A172 (cell line): ENCODE data around the gene TMEM43. TPM values are rescaled to one million over a fixed set of nuclear protein-coding genes. Genes with fewer than 3 reads are reported as not detected.

Experiments
- DNase-seq: peaks from one replicate; pipeline ENCODE4 v3.0.0-alpha.2; 2015; ENCODE audit warnings: low spot score
- total RNA-seq: library from RNA; depleted of rRNA; stranded (reverse); fragments of >200 nt; shearing (Covaris generic); gene quantifications from 2 replicates; pipeline ENCODE4 v1.2.3, GENCODE V29; 2014; rRNA removed

TMEM43 gene
- total RNA-seq, 1 experiment from 2014 or later = 132 TPM

DNA sequence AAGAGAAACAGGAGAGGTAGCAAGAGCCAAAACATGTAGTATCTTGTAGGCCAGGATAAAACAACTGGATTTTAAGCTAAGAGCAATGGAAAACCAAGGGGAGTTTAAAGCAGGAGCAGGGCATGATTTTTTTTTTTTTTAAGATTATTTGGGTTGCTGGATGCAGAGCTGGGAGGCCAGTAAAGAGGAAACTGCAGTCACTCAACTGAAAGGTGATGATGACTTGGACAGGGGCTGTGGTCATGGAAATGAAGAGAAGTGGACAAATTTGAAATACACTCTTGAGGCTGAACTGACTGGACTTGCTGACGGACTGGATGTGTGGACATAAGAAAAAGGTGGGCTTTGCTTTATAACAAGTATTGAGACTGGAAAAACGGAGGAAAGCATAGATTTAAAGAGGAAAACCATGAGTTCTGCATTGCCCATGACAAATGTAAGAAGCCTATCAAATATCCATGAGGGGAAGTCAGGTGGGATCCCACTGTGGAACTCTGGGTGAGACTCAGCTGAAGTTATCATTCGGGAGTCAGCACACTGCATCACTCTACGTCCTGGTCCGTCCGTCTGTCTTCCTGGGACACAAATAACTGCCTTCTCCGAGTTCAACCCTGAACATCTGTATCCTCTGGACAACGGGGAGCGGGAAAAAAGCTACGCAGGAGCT, 52.9 kb downstream of the TMEM43 start:
- peak; percentile 38 for DNase-seq

DNA sequence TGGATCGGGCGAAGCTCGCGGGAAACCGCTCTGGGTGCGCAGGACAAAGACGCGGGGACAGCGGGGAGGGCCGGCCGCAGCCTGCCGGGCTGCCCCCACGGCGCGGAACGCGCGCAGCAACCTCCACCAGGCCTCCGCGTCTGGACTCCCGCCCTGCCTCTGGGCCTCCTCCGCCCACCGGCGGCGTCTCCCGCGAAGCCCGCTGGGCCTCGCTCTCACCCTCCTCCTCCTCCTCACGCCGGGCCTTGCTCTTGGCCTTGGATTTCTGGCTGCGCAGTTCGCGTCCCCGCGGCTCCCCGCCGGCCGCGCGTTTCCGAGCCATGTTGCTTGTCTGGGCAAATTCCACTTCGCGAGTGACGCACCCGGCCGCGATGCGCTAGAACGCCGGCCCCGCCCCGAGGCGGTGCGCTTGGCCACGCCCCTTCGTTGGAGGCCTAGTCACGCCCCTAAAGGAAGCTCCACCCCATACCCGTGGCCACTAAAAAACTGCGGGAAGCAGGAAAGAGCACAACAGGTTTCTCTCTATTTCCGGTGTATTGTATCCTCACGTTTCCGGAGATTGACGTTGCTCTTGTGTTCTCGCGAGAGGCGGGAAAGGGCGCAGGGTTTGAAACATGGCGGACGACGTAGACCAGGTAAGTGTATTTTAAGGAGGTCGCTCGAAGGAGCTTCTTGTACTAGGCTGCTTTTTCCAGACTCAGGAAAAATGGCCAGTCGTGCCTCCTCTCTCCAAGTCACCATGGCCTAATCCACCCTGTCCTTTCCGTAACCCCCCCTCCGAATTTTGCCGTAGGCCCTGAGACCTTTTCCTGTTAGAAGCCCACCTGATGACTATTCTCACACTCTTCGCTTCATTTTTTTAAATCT, 53.6 kb downstream of the TMEM43 start, which contains the start of the genes LSM3 and XPC:
Gene LSM3, plus strand, starts transcription at position 571 of the 867 bp plus-strand sequence. Its CDS starts 44 bp downstream, at position 615.
Gene XPC, minus strand, starts transcription at position 355 of the 867 bp plus-strand sequence. Its CDS starts 33 bp downstream, at position 322.
- peak; percentile 98 for DNase-seq

DNA sequence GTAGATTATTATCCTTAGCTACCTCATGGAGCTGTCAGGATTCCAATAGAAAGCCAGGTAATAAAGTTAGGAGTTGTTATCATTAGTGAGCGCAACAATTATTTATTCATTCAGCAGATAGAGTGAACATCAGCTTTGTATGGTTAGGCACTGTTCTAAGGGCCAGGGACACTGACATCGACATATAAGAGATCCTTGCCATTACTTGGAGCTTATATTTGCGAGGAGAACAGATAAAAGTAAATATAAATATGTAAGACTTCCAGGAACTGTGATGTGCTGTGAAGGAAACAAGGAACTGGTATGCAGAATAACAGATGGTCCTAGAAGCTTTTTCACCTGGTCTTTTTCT, 54.2 kb downstream of the TMEM43 start:
- DNase-seq = no peak

DNA sequence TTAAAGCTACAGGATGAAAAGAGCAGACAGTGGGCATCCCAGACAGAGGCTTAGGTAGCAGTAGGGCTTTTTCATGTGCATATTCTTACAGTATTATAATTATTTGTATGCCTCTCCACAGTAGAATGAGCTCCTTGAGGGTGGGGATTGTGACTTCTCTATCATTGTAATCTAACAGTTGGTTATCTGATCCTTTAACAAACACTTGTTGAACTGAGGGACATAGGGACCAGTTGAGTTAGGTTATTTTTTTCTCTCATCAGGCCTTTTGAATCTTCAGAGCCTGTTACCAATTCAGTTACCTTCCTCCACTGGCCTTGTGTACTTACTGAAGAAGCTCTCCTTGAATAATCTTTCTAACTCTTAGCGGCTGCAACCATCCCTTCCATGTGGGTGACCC, 54.9 kb downstream of the TMEM43 start:
- no peak for DNase-seq

DNA sequence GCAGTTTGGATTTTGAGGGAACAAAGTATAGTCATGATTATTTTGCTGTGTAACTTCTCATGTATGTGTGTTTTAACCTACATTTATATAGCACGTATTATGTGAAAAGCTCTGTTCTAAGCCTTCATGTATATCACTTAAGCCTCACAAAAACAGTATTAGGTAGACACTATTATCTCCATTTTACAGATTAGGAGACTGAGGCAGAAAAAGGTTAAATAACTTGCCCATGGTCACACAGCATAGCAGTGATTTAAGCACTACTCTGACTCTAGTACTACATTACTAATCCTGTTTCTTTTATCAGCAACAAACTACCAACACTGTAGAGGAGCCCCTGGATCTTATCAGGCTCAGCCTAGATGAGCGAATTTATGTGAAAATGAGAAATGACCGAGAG, 56.4 kb downstream of the TMEM43 start:
- no peak for DNase-seq

DNA sequence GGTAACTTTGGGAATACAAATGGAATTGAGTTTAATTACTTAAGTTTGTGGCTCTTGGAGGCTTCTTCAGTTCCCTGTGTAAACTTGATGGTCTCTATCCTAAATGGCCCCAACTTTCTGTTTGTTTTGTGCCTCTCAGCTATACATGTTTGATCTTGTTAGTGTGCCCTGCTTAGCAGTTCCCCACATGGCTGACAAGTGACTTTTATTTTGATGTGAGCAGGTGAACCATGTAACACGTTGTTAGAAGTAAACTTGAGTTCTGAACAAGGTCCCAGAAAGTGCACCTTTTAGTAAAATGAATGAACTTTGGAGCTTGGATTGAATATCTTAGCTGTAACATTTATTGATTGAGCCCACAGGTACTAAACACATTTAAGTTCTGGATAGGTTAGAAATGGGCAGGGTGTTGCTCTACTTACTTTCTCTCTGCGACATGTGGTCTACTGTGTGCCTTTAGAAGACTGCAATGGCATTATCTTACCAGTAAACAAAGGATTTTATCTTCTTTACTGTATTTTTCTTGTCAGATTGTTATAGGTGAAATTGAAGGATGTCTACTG, 58.2 kb downstream of the TMEM43 start:
- no peak for DNase-seq

DNA sequence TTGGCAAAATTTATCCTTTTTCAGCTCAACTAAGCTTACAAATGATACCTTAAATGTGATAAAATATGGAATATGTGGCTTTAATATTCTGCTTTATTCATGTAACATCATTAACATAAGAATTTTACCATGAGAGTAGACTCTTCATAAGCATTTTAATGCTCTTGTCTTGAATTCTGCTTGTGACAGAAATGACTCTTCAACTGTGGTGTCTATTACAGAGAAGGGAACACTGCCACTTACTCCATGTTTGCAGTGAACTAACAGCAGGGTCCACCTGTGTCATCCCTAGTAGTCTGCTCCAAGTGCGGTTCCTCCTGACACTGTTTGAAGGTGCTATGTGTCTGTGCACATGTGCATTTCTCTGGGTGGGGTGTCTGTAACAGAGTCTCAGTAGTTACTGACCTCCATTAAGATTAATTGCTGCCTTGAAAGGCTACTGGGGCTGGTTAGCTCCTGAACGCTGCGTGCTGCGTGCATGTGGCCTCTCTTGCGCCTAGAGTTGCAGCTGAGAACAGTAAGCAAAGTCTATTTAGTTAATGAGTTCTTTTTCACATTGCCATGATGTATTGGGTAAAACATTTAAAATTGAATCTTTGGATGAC, 62.1 kb downstream of the TMEM43 start:
- DNase-seq = no peak

DNA sequence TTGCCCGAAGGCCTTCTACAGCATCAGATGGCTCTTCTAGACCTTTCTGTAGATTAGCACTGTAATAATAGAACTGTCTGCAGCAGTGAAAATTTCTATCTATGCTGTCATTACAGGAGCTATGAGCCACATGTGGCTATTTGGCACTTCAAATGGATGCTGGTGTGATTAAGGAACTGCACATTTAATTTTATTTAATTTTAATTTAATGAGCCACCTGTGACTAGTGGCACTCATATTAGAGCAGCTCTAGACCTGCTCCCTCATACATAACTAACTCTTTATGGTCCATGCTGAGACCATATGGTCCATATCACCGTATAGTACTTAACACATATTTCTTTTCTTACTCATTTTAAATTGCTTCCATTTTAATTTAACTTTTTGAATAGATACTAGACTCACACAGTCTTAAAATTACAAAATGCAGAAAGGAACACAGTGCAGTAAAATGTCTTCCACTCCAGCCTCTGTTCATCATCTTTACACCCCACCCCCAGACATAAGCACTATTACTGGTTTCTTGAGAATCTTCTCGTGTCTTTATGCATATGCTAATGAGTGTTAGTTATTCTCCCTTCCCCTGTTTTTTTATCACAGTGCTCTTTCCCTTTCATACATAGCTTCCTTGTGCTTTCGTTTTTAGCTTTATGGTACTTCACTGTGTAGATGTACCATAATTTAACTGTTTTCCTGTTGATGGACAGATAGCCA, 63.3 kb downstream of the TMEM43 start:
- DNase-seq = no peak

Other genes with a start within 250 kb of the TMEM43 start
- gene WNT7A, start 245.0 kb upstream of the TMEM43 start, total RNA-seq = not detected in 2 replicates
- gene CHCHD4, start 182 bp upstream of the TMEM43 start, total RNA-seq = 45.3 and 48.5 TPM in 2 replicates
- gene XPC, start 53.5 kb downstream of the TMEM43 start, total RNA-seq = 28.4 and 32.2 TPM in 2 replicates
- 45.3 and 49.4 TPM in 2 replicates for gene LSM3, start 53.8 kb downstream of the TMEM43 start, total RNA-seq